ENCODE data around the gene HIRIP3. TPM values are rescaled to one million over a fixed set of nuclear protein-coding genes. Genes with fewer than 3 reads are reported as not detected.

HIRIP3 gene
- total and polyA plus RNA-seq, 2 of the 8 experiments (the other 6 are each of a cell fraction or from before 2014, with no cell fraction given) = 11.9 to 18.5 TPM

GRCh38 chr16:29959293-29959692 lies 36.1 kb downstream of the HIRIP3 start:
- Histone ChIP-seq H3K4me2 (ENCODE audit: insufficient read depth in 1 of 2, low read depth in 2 of 2, low read length in 2 of 2) (no peak overlapping the region), H2BK20ac (ENCODE audit: low read length) (no peak overlapping the region), H3K36me3 (ENCODE audit: control insufficient read depth in 2 of 4, insufficient read depth in 4 of 4, low read length in 3 of 4) (no peaks in the 10 kb centered on the region), H3K27me3 (replicated peaks in 1 of 4; ENCODE audit: control insufficient read depth in 3 of 4, extremely low read depth in 1 of 4, insufficient read depth in 3 of 4, low read length in 3 of 4) (peaks cover 0 to 2% (median 0%) of the 10 kb centered on the region in 4 experiments; a peak in 1 of 7 replicates), H3K4me3 (ENCODE audit: extremely low read depth in 1 of 4, insufficient read depth in 2 of 4, low read depth in 3 of 4, low read length in 4 of 4) (no peak overlapping the region), H2BK12ac (ENCODE audit: low read depth, low read length) (no peak overlapping the region), H2BK5ac (ENCODE audit: low read depth, low read length) (no peak overlapping the region), H2AK5ac (ENCODE audit: low read depth, low read length) (no peak overlapping the region), H2AFZ (ENCODE audit: low read length) (no peak overlapping the region), H3K9ac (replicated peaks in 1 of 4; ENCODE audit: extremely low read depth in 1 of 4, low read depth in 3 of 4, low read length in 3 of 4) (no peak overlapping the region), H4K5ac (ENCODE audit: insufficient read length, low read depth, low read length) (no peak overlapping the region), H3K79me2 (ENCODE audit: control insufficient read depth in 1 of 2, insufficient read depth in 2 of 2, low read length in 2 of 2) (no peaks in the 10 kb centered on the region), H3K23ac (ENCODE audit: insufficient read length) (no peak overlapping the region), H3K14ac (ENCODE audit: insufficient read length) (no peak overlapping the region), H3K27ac (ENCODE audit: low read depth, low read length) (no peak overlapping the region), H2BK120ac (replicated peaks; ENCODE audit: low read depth, low read length) (no peak overlapping the region), H2BK15ac (ENCODE audit: low read length) (no peak overlapping the region), H4K20me1 (replicated peaks in 1 of 2; ENCODE audit: control insufficient read depth in 1 of 2, insufficient read depth in 2 of 2, low read length in 2 of 2) (no peaks in the 10 kb centered on the region), H3K4ac (replicated peaks; ENCODE audit: insufficient read length, low read depth, low read length) (no peak overlapping the region), H3K4me1 (replicated peaks in 1 of 4; ENCODE audit: control insufficient read depth in 3 of 4, insufficient read depth in 4 of 4, low read length in 3 of 4) (peaks cover 0 to 5% (median 3%) of the 10 kb centered on the region in 4 experiments; a peak in 5 of 7 replicates), H3K23me2 (ENCODE audit: low read depth, low read length) (peaks cover 12% of the 10 kb centered on the region), H3K18ac (ENCODE audit: extremely low read depth, low read length) (no peak overlapping the region), H4K8ac (ENCODE audit: extremely low read depth, insufficient read depth, low read length) (no peak overlapping the region), H3K79me1 (ENCODE audit: low read depth, low read length) (no peaks in the 10 kb centered on the region), H4K91ac (replicated peaks; ENCODE audit: insufficient read length, low read length) (no peak overlapping the region), H3K56ac (replicated peaks; ENCODE audit: insufficient read length, low read depth, low read length) (no peak overlapping the region), H3K9me3 (ENCODE audit: insufficient read depth in 2 of 2, low read depth in 1 of 2, low read length in 1 of 2) (no peaks in the 10 kb centered on the region)
- FAIRE-seq (no peak), DNase-seq (ENCODE audit: low read depth in 1 of 2, low spot score in 2 of 2) (no peak)
- TF ChIP-seq YY1 (IDR thresholded peaks at IDR 0.05; ENCODE audit: low read depth, low read length) (no peak), ATF3 (IDR thresholded peaks at IDR 0.05; ENCODE audit: insufficient read depth, low read depth, low read length) (no peak), SRF (IDR thresholded peaks at IDR 0.05; ENCODE audit: low read depth, low read length) (no peak), POLR2A (IDR thresholded peaks at IDR 0.05; ENCODE audit: control extremely low read depth in 1 of 2, low read depth in 2 of 2, low read length in 2 of 2) (no peak)
- POLR2A ChIA-PET (ENCODE audit: partially characterized antibody) = interaction anchor here (0.6 kb wide), 1 partner anchor 57 kb away, joined by 3 read pairs; no protein-coding TSS in a partner anchor
- CTCF ChIA-PET (ENCODE audit: partially characterized antibody) = no interaction called here
- 81% methylated on average over 9 of the region's 9 CpGs; no CpG with 5 or more reads in 1 of the 2 experiments for WGBS, 2 experiments (ENCODE audit: extremely low coverage in 1 of 2, insufficient coverage in 1 of 2, insufficient read length in 1 of 2, insufficient replicate concordance in 2 of 2, low coverage in 1 of 2, low lambda C conversion rate in 2 of 2, missing lambda C conversion rate in 1 of 2)
